Thyroid gland (tissue), 4 donors: ENCODE results near the gene NSFL1C. TPM values are rescaled to one million over a fixed set of nuclear protein-coding genes. Genes with fewer than 3 reads are reported as not detected.
A peak's percentile ranks its signal among the peaks of the same experiment; 100 is the strongest.

Experiments used
- DNase-seq, 2 donors: peaks; one replicate each; pipeline ENCODE4 v3.0.0-alpha.2; 2019
- H3K27ac ChIP-seq, 3 donors: fragments of 200-600 bp; sonication (generic); 1 replicate in 2 of 3; 2 replicates in 1 of 3; pipeline ENCODE4 v1.5.1; 2016 to 2019; ENCODE audit warnings: mild to moderate bottlenecking in 1 of 3, moderate library complexity in 1 of 3
- H3K27me3 ChIP-seq: fragments of 200-600 bp; sonication (generic); one replicate; pipeline ENCODE4 v1.5.1; 2019
- H3K36me3 ChIP-seq, 2 donors: fragments of 200-600 bp; sonication (generic); one replicate each; pipeline ENCODE4 v1.5.1; 2016 to 2019
- H3K4me1 ChIP-seq, 2 donors: fragments of 200-600 bp; sonication (generic); one replicate each; pipeline ENCODE4 v1.5.1; 2017 to 2019
- H3K4me3 ChIP-seq, 3 donors: fragments of 200-600 bp; sonication (generic); replicated peaks in 1 of 3; 1 replicate in 2 of 3; 2 replicates in 1 of 3; pipeline ENCODE4 v1.5.1; 2016; ENCODE audit warnings: mild to moderate bottlenecking in 1 of 3
- H3K9me3 ChIP-seq: fragments of 200-600 bp; sonication (generic); one replicate; pipeline ENCODE4 v1.5.1; 2017
- CTCF ChIP-seq, 6 experiments: fragments of 200-600 bp in 3 of 6; fragments of 450-650 bp in 3 of 6; sonication (generic) in 3 of 6; IDR thresholded peaks; one replicate each; pipeline ENCODE4 v1.5.1; 2016 to 2019; ENCODE audit warnings: antibody characterized with exemption in 6 of 6, mild to moderate bottlenecking in 2 of 6, inconsistent platforms in 1 of 6, moderate library complexity in 1 of 6
- POLR2A ChIP-seq, 2 donors: fragments of 450-650 bp; IDR thresholded peaks; one replicate each; pipeline ENCODE4 v1.6.1; 2017; ENCODE audit warnings: antibody characterized with exemption in 2 of 2, mild to moderate bottlenecking in 2 of 2, moderate library complexity in 1 of 2
- WGBS, 2 donors: methylation state at CpG; one replicate each; pipeline ENCODE4 v1.1.5; 2017; 5-methylcytosine and 5-hydroxymethylcytosine counted together
- intact Hi-C: fragments of 100-400 bp; cut with DNase I; formaldehyde crosslinking; loops from one replicate; pipeline ENCODE4 v1.15.1; 2023
- total RNA-seq, 4 donors: library from RNA; depleted of rRNA; stranded (reverse); fragments of >200 nt; gene quantifications; one replicate each; pipeline ENCODE4 v1.2.3, GENCODE V29; 2016

Gene NSFL1C
- total RNA-seq, 4 donors from 2014 or later: 42.2 to 51.3 (median 48.8) TPM

GRCh38 chr20:1397710-1398109, 68.9 kb downstream of the NSFL1C start:
- Histone ChIP-seq H3K9me3 (no peaks in the 10 kb centered on the region), H3K4me1 (peaks cover 6% of the 10 kb centered on the region in 2 donors), H3K27ac (no peak overlapping the region), H3K36me3 (no peaks in the 10 kb centered on the region), H3K4me3 (no peak overlapping the region), H3K27me3 (no peaks in the 10 kb centered on the region)
- intact Hi-C loops: loop anchor here (5.0 kb wide), 1 partner anchor 85 kb away; no protein-coding TSS in a partner anchor
- TF ChIP-seq POLR2A (IDR thresholded peaks at IDR 0.05) (no peak), CTCF (IDR thresholded peaks at IDR 0.05) (peak in 4 of 6 experiments; percentile 35 to 51 (median 43))
- no peak for DNase-seq
- 76 to 79% methylated on average over 4 of the region's 4 CpGs for WGBS, 2 donors

DNA sequence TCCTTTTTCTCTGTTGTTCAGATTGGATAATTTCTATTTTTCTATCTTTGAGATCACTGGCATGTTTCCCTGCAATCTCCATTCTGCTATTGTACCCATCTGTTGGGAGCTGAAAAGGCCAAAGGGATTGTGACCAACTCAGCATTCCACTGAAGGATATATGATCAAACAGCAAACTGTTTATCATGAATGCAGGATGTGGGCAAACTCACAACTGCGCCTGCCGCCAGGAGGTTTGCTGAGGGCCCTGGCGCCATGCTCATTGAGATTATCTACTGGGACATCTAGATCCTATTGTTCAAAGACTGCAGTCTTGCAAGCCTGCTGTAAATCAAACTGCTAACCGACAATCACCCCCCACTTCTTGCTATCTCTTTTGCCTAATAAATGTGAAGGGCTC, 69.9 kb downstream of the NSFL1C start:
- 71 to 88% methylated on average over 4 of the region's 4 CpGs for WGBS, 2 donors

DNA sequence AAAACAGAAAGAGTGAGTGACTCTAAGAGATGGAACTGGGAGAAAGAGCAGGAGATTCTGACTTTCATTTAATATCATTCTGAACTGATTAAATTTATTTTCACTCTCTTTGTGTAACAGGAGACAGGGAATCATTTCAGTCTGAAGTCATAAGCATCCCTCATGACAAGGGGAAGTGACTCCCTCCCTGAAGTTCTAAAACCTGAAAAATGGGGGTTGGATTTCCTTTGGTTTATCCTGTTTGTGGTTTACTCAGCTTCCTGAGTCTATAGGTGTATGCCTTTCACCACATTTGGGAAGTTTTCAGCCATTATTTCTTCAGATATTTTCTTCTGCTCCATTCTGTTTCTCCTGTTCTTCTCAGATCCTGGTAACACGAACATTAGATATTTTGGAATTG, 70.4 kb downstream of the NSFL1C start:
- H3K36me3 ChIP-seq: no peaks in the 10 kb centered on the region
- no peaks in the 10 kb centered on the region for H3K9me3 ChIP-seq
- no peak overlapping the region for H3K4me3 ChIP-seq
- 57 to 70% methylated on average over 1 of the region's 1 CpG for WGBS, 2 donors
- TF ChIP-seq POLR2A (IDR thresholded peaks at IDR 0.05): no peak
- no peak for TF ChIP-seq CTCF (IDR thresholded peaks at IDR 0.05)
- no peak for DNase-seq
- H3K4me1 ChIP-seq: peaks cover 8 to 14% of the 10 kb centered on the region in 2 donors
- no peak overlapping the region for H3K27ac ChIP-seq
- intact Hi-C loops: loop anchor here (5.0 kb wide), 1 partner anchor 84 kb away; no protein-coding TSS in a partner anchor
- H3K27me3 ChIP-seq: no peaks in the 10 kb centered on the region

More for the DNA sequence above, 69.9 kb downstream of the NSFL1C start:
- TF ChIP-seq CTCF (IDR thresholded peaks at IDR 0.05) (no peak), POLR2A (IDR thresholded peaks at IDR 0.05) (no peak)
- intact Hi-C loops: loop anchor here (5.0 kb wide), 1 partner anchor 84 kb away; no protein-coding TSS in a partner anchor
- H3K27ac ChIP-seq: no peak overlapping the region
- no peaks in the 10 kb centered on the region for H3K36me3 ChIP-seq
- H3K4me1 ChIP-seq: peaks cover 6 to 9% of the 10 kb centered on the region in 2 donors
- H3K27me3 ChIP-seq: no peaks in the 10 kb centered on the region
- H3K4me3 ChIP-seq: no peak overlapping the region
- H3K9me3 ChIP-seq: no peaks in the 10 kb centered on the region
- no peak for DNase-seq

- H3K27me3 ChIP-seq: no peaks in the 10 kb centered on the region
- no peaks in the 10 kb centered on the region for H3K9me3 ChIP-seq
- no peaks in the 10 kb centered on the region for H3K36me3 ChIP-seq
- no peak overlapping the region for H3K27ac ChIP-seq
- 63 to 68% methylated on average over 2 of the region's 2 CpGs for WGBS, 2 donors
- no peak for DNase-seq
- peaks cover 24 to 29% of the 10 kb centered on the region in 2 donors for H3K4me1 ChIP-seq
- H3K4me3 ChIP-seq: no peak overlapping the region
- intact Hi-C loops: loop anchor here (5.0 kb wide), 1 partner anchor 82 kb away; no protein-coding TSS in a partner anchor
- TF ChIP-seq CTCF (IDR thresholded peaks at IDR 0.05) (no peak), POLR2A (IDR thresholded peaks at IDR 0.05) (no peak)
Measured at GRCh38 chr20:1394686-1395085, 72.0 kb downstream of the NSFL1C start.

GRCh38 chr20:1393507-1393882, 73.2 kb downstream of the NSFL1C start:
- peak overlapping the region; percentile 69 to 97 (median 85) for H3K27ac ChIP-seq
- 63 to 68% methylated on average over 7 of the region's 7 CpGs for WGBS, 2 donors
- peak overlapping the region in 2 of 3 donors; percentile 56 to 83 for H3K4me3 ChIP-seq
- H3K4me1 ChIP-seq: peaks cover 36 to 41% of the 10 kb centered on the region in 2 donors
- H3K9me3 ChIP-seq: no peaks in the 10 kb centered on the region
- intact Hi-C loops: loop anchor here (2.0 kb wide), 1 partner anchor 69 kb away; no protein-coding TSS in a partner anchor
- no peak for TF ChIP-seq POLR2A (IDR thresholded peaks at IDR 0.05)
- TF ChIP-seq CTCF (IDR thresholded peaks at IDR 0.05): no peak
- no peak for DNase-seq
- no peaks in the 10 kb centered on the region for H3K36me3 ChIP-seq
- H3K27me3 ChIP-seq: no peaks in the 10 kb centered on the region
